Stimulated activated naive CD4-positive, alpha-beta T cell (primary cell): ENCODE results near the gene MECP2.

Experiments used
- DNase-seq, 6 experiments: peaks; one replicate each; lab custom pipeline; 2025; lab: John Stamatoyannopoulos, UW

MECP2 gene

DNA sequence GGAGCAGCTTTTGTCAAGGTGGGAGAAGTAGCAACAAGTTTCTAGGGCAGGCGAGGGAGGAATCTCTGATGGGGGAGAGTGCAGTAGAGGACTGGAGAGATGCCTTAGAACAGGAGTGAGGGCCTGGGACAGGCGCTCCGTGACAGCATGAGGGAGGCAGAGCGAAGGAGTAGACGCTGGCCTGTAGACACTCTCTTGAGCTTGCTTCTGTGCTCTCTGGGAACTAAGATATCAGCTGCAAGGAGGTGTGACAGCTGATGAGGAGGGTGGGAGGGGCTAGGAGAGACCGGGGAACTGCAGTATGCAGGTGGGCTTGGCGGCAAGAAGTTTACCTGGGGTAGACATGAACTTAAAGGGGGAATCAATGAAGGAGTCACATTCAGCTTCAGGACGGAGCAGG is 35.7 kb downstream of the MECP2 start:
- no peak for DNase-seq

DNA sequence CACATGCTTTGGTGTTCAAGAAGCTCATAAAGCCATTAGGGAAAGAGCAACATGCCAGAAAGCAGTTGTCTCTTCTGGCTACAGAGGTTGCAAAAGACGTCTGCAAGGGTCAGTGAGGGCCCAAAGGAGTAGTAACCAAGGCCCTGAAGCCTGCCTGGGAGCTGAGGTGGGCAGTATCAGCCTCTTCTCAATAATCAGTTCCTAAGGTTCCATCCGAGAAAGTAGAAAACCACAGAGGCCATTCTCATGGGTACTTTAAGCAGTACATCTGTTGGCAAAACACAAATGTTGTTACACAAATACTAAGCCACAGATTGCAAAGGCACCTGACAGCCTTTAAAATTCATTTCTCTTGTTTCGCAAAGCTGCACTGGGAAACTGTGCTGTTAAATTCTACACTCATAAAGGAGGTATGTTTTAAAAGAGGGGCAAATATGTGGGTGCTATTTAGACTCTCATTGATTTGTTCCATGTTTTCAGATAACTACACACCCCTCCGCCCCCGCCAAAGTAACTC is 37.7 kb downstream of the MECP2 start:
- no peak for DNase-seq

DNA sequence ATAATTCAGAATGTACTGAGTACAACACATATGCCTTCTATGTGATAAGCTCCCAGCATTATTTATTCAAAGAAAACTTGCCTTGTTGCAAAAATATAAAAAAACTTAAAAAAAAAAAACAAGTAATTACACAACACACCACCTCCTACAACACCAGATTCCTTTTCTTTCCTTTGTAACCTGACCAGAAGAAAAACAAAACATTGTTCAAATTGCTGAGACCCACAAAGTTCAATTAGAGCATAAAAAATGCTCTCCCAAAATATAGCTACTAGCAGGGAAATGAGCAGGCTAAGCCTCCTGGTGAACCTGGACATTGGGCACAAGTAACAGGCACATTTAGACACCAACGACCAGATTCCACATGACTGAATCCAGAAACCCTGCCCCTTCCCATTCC is 38.3 kb downstream of the MECP2 start:
- no peak for DNase-seq

DNA sequence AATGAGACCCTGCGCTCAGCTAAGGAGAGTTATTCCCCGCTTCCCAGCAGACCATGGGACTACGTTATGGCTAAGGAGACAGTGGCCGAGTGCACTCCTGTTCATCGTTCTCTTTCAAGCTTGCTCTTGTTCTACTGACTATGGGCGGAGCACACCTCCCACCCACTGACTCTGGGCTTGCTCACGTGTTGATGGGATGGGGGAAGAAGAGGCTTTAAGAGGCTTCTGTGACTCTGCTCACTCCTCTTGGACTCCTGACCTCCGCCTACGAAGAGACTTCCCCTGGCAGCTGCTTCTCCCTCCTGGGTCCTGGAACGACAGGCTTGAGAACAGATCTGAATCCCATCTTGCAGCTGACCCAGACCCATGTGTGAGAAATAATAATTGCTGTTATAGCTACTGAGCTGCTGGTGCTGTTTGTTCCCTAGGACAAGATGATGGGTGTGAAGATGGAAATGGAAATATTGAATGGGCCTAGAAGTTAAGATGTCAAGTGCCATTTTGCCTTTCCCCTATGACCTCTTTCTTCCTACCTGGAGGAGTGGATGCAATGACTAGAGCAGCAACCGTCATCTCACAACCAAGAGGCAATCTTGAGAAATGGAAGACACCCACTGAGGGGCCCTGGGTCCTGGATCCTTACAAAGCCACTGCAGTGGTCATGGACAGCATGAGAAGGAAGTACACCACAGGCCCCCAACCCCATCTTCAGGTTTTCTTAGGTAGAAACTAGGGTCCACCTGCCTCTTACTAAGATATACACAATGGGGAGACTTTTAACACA is 39.1 kb downstream of the MECP2 start:
- no peak for DNase-seq

- no peak for DNase-seq
These were observed 39.7 kb downstream of the MECP2 start for GRCh38 chrX:154057791-154058190.

DNA sequence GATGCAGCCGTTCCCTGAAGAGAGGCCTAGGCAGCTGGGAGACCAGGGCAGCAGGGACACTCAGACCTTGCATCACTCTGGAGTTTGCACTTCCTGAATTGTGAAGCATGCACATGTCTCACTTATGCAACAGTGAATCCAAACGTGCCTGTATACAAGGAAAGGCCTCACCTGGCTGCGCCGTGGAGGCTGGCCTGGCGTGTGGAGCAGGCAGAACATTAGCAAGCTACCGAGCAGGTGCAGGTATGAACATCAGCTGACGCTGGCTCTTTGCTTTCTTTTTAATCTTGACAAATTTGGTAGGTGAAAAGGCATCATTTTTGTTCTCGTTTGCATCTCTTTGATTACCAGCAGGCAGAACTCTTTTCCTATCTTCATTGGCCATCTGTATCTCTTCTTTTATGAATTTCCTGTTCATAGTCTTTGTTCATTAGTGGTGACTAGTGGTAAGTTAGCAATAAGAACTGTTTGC is 40.7 kb downstream of the MECP2 start:
- peak in 3 of 6 experiments; percentile 7 to 19 (median 12) for DNase-seq

DNA sequence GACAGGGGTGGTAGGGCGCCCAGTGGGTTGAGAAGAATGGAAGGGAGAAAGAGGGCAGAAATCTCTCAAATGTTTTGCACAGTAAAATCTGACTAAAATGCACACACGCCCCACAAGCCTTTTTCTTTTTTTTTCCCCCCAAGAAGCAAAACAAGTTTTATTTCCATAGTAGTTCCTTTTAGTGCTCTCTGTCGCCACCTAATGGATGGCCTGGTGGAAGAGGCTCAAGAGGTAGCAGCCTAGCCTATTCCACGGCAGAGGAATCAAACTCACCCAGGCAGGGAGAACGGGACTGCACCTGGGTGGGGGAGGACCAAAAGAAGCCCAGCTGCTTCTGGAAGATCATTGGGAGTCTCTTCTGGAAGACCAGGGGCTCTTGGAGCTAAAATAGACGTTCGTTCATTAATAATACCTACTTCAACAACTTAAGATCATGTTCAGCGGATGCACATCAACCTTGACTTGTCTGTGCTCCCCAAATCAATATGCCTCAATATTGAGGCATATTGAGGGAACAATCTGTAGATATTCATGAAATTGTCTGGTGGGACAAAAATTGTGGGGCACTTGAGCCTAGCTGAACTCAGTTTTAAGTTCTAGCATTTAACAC is 46.2 kb downstream of the MECP2 start:
- peak; percentile 32 to 75 (median 57) for DNase-seq

- DNase-seq = no peak
These were observed 47.4 kb downstream of the MECP2 start for GRCh38 chrX:154050113-154050495.

DNA sequence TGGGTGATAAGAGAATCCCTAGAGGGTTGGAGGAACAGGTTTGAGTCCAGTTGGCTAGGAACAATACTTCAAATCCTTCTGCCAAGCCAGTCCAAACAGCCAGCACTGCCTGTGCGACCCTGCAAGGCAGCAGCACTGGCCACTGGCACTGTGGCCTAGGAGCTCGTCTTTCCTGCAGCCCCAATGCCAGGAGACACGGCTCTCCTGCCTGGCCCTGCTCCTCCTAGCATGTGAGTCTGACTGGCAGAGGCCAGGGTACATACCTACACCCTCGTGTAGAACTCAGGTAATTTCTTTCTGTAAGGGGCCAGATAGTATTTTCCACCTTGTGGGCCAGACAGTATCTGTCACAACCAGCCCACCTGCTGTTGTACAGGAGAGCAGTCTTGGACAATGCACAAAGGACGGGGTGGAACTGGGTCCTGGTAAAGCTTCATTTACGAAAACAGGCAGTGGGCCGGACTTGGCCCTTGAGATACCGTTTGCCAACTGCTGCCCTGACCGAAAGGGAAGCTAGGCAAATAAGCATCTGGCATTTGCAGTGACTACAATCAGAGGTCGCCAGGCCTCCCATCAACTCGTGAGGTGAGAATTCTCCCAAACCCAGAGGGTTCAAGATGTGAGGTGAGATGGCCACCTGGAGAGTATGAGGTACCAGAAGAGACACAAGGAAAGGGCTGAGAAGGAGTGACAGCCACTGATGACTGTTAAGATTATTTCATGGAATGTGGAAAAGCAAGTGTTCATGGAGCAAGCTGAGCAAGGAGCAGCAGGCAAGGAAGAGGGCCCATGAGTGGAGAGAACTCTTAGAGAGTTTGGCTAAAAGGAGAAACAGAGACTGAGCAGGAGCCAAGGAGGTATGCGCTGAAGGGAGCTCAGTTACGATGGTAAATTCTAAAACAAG is 48.1 kb downstream of the MECP2 start:
- no peak for DNase-seq

- no peak for DNase-seq
These were observed 49.1 kb downstream of the MECP2 start for GRCh38 chrX:154048398-154048797.

DNA sequence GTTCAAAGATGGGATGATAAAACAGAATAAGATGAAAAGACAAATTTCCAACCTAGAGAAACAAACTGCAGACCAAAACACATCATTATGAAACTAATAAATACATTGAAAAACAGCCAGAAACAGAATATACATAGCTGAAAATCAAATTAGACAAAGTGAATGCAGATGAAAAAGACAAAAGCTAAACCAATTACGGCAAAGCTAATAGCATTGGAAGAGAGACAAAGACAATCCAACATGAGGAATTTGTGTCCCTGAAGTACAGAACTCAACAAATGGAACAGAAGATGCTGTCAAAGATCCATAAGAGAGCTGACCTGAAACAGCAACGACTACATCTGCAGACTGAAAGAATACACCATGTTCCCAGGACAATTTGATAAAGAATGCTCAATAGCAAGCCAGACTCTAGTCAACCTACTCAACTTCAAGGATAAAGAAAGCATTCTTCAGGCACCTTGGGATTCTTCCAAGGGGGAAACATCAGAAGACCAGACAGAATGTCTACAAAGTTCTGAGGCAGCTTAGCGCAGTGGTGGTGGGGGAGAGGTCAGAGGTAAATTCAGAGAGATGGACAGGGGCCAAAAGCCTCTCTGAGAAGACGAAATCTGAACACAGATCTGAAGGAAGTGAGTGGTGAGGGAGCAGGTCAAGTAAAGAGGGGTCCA is 50.4 kb downstream of the MECP2 start:
- no peak for DNase-seq

GRCh38 chrX:154046031-154046781 is 51.3 kb downstream of the MECP2 start:
- no peak for DNase-seq

DNA sequence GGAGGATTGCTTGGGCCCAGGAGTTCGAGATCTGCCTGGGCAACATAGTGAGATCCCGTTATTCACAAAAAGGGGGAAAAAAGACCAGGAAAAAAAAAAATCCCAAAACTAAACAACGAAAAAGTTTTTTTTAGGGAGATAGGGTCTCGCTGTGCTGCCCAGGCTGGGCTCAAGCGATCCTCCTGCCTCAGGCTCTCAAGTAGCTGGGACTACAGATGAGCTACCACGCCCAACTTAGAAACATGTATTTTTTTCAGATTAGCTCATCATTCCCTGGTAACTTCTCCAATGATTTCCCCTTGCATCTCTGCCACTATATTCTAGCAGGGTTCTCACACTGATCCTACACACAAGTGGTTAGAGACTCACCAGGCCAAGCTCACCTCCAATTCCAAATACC is 53.4 kb downstream of the MECP2 start:
- DNase-seq = no peak

DNA sequence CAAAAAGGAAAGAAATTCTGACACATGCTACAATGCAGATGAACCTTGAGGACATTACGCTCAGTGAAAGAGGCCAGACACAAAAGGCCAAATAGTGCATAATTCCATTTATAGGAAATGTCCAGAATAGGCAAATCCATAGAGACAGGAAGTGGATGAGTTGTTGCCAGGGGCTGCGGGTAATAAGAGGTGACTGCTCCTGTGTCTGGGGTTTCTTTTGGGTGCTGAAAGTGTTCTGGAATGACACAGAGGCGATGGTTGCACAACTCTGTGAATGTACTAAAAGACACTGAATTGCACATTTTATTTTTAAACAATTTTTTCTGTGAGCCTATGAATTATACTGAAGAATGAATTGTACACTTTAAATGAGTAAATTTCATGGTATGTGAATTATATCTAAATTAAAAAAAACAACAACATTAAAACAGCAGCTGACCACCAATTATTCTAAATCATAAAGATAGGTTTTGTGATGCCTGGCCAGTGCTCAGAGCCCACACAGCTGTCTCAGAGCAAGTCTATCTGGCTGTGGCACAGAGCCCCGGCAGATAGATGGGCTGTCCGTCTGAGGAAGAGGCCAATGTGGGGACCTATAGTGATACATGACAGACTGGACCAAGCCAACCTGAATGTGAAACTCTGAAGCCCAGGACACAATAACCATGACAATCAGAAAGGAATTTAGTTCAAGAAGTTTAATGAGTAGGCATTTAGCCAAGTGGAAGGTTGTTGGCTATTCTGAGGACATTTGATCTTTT is 54.3 kb downstream of the MECP2 start:
- no peak for DNase-seq

DNA sequence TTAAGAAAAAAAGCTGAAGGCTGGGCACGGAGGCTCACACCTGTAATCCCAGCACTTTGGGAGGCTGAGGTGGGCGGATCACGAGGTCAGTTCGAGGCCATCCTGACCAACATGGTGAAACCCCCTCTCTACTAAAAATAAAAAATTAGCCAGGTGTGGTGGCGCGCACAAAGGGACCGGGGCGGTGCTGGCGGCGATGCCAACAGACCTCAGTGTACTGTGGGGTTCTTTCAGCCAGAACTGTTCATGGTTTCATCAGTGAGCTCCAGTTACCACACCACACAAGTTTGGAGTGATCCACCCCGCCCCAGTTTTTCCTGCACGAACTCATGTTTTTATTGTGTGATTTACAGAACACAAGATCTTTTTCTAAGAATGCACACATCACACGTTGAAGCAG is 56.7 kb downstream of the MECP2 start:
- DNase-seq = no peak

GRCh38 chrX:154040307-154040756 is 57.2 kb downstream of the MECP2 start:
- DNase-seq = no peak

DNA sequence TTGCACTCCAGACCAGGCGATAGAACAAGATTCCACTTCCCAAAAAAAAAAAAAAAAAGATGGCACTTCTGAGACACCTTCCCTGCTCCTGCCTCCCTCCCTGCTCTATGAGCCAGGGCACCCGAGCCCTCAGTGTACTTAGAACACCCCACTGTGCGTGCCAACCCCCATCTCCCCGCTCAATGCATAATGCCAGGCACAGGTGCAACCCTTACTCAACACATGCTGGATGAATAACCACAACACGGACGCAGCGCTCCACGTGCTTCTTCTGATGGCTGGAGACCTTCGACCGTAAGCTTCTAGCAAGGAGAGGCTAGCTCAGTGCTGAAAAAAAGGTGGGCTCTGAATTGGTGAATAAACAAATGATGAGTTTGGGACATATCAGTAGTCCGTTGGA is 57.9 kb downstream of the MECP2 start:
- no peak for DNase-seq

DNA sequence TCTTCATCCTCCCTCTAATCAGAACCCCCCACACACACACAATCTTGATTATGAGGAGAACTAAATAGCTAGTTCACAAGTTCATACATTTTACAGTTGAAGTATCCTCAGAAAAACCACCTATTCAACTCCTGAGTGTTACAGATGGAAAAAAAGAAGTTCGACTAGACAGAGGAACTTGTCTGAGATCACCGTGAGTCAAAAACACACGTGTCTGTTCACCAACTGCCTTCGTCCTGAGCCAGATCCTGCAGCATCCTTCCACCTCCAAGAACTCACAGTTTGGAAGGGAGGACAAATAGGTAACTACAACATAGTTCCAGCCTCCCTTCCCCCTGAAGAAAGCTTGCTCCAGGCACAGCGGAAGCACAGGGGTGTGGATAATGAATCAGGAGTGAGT is 58.9 kb downstream of the MECP2 start:
- no peak for DNase-seq

- no peak for DNase-seq
These were observed 59.8 kb downstream of the MECP2 start for GRCh38 chrX:154037754-154038153.

- DNase-seq = no peak
These were observed 61.0 kb downstream of the MECP2 start for GRCh38 chrX:154036513-154036912.
